HG02571 (cell line): Measurements from ENCODE around the gene TRIM65.
A peak's percentile ranks its signal among the peaks of the same experiment; 100 is the strongest.
"Not testable (repeated sequence)": the region's sequence is repeated elsewhere in the genome, so short reads cannot be mapped to it uniquely, and the experiment has no call there.

ENCODE experiments used
- ATAC-seq: cut with Tn5 transposase; IDR thresholded peaks from one replicate; pipeline ENCODE4 v1.9.1; 2021; ENCODE audit warnings: mild to moderate bottlenecking, moderate library complexity; ENCODE audit not compliant: unreplicated experiment

Gene TRIM65

DNA sequence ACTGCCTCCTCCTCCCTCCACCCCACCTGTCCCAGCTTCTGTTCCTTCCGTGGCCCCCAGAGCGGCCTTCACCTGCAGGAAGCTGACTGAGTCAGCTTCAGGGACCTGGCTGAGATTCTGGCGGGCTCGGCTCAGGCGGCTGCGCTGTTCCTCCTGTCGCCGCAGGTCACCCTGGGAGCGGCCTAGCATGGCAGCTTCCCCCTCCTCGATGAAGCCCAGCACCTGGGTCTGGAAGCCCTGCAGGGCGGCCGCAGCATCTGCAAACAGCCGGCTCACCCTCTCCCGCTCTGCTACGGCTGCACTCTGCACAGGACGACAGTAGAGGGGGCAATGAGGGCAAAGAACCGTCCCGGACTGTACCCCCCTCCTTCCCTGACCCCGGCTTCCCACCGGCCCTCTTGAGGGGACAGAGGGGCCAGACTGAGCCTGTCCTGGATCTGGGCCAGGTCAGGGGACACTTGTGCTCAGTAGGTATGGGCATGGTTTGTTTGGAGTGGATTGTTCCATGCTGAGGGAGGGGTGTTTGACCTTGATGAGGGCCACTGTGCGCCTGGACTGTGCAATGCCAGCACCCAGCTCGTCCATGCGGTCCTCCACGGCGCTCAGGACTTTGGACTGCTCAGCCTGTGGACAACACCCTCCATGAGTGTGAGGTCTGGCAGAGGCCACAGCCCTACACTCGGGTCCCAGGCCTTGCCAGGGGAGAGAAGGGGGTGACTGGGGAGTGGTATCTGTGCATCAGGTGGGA, 20.4 kb downstream of the TRIM65 start:
- no peak for ATAC-seq

- no peak for ATAC-seq
Measured at GRCh38 chr17:75875940-75876189, 20.9 kb downstream of the TRIM65 start.

DNA sequence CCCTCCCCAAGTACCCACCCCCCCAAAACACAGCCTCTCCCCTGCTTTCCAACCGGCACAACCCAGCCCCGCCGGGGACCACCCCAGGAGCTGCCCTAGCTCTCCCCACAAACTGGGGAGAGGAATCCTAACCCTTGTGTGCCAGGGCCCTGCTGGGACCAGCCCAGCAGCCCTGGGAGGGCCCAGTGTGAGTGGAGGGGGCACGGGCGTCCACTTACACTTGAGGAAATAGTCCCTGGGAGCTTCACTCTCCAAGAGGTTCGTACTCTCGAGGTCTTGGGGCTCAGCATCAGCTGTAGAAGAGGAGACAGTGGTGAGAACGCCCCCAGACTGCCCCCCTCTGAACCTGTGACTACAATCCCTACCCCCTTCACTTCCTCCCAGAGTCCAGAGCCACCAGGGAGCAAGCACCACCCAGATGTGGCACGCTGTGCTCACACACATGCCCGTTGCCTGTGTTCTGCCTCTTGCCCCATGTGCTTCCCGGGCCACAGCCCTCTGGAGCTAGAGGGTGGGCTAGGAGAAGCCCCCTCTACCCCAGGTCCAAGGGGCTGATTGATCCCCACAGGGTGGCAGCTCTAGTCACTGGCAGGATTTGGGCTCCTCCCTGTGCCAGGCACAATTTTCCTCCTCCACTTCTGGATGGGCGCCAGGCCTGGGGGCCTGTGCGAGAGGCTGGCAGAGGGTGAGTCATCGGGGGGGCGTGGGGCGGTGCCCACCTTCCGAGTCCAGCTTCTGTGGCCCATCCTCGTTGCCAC, 21.4 kb downstream of the TRIM65 start:
- no peak for ATAC-seq

- no peak for ATAC-seq
Measured at GRCh38 chr17:75874323-75875181, 22.2 kb downstream of the TRIM65 start.

DNA sequence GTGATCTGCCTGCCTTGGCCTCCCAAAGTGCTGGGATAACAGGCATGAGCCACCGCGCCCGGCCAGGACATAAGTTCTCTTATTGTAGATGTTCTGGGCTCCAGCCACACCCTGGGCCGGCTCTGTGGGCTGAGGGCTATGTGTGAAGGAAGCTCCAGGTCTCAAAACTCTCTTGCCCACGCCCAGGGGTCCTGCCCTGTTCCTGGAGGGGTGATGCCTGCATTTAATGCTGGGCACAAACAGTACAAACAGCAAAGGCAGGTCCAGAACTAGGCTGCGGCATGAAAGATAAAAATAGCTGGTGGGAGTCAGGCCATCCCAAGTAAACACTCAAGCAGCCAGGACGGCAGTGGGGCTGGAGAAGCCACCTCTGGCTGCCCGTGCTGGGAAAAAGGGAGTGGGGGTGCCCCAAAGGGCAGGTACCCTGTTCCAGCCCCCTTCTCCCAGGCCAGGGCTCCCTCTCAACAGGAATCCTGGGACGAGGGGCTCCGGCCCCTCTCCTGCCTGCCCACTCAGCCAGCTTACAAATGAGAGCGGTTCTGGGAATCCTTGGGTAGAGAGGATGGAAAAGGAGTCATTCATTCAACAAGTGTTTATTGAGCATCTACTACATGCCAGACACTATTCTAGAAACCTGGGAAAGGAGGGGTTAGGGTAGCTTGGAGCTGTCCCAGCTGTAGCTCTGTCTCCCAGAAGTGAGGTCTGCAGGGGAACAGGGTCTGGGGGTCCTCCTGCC, 23.0 kb downstream of the TRIM65 start:
- no peak for ATAC-seq

GRCh38 chr17:75872434-75873351, 24.1 kb downstream of the TRIM65 start:
- no peak for ATAC-seq

- not testable (repeated sequence) for ATAC-seq
Measured at GRCh38 chr17:75870228-75870627, 26.5 kb downstream of the TRIM65 start.

DNA sequence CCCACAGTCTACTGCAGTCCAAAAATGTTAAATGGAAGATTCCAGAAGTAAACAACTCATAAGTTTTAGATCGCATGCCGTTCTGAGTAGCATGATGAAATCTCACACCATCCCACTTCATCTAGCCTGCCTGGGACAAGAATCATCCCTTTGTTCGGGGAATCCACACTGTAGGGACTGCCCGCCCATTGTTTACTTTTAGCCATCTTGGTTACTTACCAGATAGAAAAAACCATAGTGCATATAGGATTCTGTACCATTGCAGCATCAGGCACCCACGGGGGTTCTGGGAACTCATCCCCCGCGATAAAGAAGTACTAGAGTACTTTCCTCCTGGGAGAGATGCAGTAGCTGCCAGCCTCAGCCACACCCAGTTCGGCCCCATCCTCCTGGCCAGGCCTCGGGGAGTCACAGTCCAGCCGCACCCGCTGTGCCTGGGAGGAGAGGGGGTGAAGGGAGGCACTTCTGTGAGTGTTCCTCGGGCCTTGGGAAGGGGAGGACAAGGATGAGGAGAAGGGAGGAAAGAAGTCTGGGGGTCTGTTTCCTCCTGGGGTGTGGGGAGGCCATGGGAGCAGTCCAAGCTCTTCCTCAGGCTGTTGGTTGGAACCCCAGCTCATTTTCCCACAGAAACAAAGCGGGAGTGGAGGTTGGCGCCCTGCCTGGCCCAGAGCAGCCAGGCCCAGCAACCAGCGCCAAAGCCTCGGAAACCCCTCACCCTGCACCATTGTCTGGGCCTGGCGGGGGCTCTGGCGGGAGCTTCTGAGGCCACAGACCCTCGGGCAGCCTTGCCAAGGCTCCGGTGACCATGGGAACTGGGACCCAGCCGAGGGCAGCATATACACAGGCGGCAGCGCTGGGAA, 27.2 kb downstream of the TRIM65 start:
- ATAC-seq, result no peak

GRCh38 chr17:75868730-75869281, 27.9 kb downstream of the TRIM65 start:
- not testable (repeated sequence) for ATAC-seq

- not testable (repeated sequence) for ATAC-seq
Measured at GRCh38 chr17:75865404-75866188, 31.2 kb downstream of the TRIM65 start.

- ATAC-seq, result not testable (repeated sequence)
Measured at GRCh38 chr17:75864887-75865286, 31.9 kb downstream of the TRIM65 start.

DNA sequence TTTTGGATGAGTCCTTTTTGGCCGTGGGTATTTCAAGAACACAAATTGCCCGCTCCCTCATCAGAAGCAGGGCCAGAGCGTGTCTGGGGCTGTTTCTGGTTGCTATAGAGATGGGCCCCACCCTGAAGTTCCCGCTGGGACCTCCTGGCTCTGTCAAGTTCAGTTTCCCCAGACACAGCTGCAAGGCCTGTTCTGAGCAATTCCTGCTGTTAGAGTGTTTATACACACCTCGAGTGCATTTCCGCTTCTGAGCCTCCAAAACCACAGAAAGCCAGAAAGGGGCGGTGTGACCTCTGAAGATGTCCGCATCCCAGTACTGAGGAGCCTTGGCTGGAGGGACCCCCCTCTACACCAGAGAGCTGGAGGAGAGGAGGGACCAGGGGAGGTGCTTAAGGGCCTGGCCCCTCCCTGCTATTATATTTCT, 32.3 kb downstream of the TRIM65 start:
- peak; percentile 71 for ATAC-seq

DNA sequence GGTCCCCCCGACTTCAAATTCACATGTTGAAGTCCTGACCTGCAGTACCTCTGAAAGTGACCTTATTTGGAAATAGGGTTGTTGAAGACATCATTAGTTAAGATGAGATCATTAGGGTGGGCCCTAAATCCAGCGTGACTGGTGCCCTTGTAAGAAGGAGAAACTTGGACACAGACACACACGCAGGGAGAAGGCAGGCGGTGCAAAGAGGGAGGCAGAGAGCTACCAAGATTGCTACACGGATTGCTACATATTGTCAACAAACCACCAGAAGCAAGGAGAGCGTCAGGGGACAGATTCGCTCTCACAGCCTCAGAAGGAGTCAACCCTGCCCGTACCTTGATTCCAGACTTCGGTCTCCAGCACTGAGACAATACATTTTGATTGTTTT, 34.8 kb downstream of the TRIM65 start:
- ATAC-seq, result no peak

- ATAC-seq, result not testable (repeated sequence)
Measured at GRCh38 chr17:75859358-75859757, 37.4 kb downstream of the TRIM65 start.

GRCh38 chr17:75856062-75856756, 40.5 kb downstream of the TRIM65 start:
- no peak for ATAC-seq

GRCh38 chr17:75855310-75856061, 41.3 kb downstream of the TRIM65 start, which contains the start of gene WBP2:
TSS of gene WBP2 (minus strand) at chr17:75855335. CDS start at chr17:75855297, 38 bp downstream.
- ATAC-seq, result peak; percentile 86
